COR-L47 (cell line): ENCODE results near the gene CENPX.
"Not testable (repeated sequence)": the region's sequence is repeated elsewhere in the genome, so short reads cannot be mapped to it uniquely, and the experiment has no call there.

Source experiments
- DNase-seq: peaks from one replicate; lab custom pipeline; 2025; lab: John Stamatoyannopoulos, UW

Gene CENPX

DNA sequence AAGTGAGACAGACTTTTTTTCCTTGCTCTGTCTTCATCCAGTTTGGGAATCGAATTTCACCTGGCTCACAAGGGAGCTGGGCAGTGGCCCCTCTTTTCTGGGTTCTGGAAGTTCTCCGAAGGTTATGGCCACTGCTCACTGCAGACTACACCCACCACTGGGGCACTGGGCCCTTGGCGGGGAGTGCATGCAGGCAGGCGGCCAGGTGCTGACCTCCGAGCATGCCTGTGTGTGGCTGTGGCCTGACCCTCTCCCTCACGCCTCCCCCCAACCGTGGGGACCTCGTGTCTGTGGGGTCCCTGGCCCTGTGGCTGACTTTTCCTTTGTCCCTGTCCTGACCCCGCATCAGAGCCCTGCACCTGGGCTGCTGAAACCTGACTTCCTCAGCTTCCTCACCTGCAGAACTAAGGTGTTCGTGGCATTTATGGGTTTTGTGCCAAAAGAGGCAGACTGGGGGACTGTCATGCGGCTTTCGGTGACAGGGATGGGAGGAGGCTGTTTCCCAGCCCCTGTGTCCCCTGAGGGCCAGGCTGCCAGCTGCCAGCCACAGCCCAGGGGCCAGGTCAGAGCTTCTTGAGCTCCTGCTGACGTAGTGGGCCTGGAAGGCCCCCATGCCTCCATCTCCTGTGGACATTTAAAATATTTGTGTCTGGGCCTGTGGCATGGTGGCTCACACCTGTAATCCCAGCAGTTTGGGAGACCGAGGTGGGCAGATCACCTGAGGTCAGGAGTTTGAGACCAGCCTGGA lies 23.8 kb downstream of the CENPX start:
- no peak for DNase-seq

DNA sequence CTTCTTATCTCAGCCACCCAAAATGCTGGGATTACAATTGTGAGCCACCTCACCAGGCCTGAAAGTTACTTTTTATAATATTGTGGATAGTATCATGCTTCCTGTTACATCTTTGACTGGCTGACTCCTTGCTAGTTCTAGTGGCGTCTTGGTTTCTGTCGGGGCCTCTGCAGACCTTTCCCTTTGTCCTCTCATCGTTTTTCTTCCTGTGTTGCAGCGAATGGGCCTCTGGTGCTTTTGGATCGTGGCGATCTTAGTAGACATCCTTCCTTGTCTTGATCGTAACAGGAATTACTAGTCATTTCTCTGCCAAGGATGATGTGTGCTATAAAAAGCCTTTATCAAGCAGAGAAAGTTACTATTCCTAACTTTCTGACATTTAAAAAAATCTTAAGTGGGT lies 24.5 kb downstream of the CENPX start:
- DNase-seq, result no peak

GRCh38 chr17:81996757-81997441 lies 25.8 kb downstream of the CENPX start:
- DNase-seq, result no peak

- no peak for DNase-seq
Observed at GRCh38 chr17:81996232-81996756, 26.4 kb downstream of the CENPX start.

GRCh38 chr17:81995463-81996231 lies 27.0 kb downstream of the CENPX start:
- DNase-seq, result no peak

DNA sequence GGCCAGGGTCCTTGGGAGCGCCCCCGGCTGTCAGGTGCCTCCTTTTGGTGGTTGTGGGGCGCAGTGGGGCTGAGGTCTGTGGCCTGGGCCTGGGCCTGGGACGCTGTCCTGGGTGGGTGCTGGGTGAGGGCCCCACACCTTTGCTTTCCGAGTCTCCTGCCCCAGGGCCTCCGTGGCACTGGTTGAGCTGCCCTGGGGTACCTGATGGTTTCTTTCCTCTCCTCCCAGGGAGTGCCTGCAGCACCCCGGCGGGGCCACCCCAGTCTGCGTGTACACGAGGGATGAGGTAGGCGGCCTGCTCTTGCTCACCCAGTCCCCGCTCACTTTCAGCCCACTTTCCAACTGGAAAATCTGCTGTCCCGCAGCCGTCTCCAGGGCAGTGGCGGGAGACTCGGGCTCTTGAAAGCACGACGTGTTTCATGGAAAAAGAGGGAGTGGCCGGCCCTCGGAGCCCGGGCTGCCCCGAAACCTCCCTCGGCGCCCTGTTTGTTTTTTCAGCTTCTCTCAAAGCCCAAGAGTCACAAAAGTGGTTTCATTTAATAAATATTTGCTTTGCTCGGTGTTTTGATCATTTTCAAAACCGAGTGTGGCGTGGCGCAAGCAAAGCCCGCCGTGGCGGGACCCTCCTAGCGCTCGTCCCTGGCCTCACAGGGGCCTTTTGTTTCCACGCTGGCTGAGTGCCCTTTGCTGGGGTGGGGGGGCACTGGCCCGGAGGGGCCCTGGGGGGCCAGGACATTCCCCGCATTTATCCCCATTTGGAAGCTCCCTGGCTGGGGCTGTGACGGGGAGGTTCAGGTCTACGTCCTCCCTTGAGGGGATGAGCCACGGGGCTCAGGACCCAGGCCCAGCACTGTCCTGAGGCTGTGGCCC lies 27.9 kb downstream of the CENPX start:
- DNase-seq, result no peak

- no peak for DNase-seq
Observed at GRCh38 chr17:81993729-81994592, 28.7 kb downstream of the CENPX start.

- DNase-seq, result no peak
Observed at GRCh38 chr17:81992306-81993102, 30.2 kb downstream of the CENPX start.

GRCh38 chr17:81991684-81992305 lies 30.9 kb downstream of the CENPX start:
- no peak for DNase-seq

- no peak for DNase-seq
Observed at GRCh38 chr17:81990836-81991683, 31.6 kb downstream of the CENPX start.

GRCh38 chr17:81987161-81987770 lies 35.4 kb downstream of the CENPX start:
- no peak for DNase-seq

- no peak for DNase-seq
Observed at GRCh38 chr17:81986606-81987005, 36.1 kb downstream of the CENPX start.

GRCh38 chr17:81984773-81985410 lies 37.8 kb downstream of the CENPX start:
- DNase-seq, result no peak

DNA sequence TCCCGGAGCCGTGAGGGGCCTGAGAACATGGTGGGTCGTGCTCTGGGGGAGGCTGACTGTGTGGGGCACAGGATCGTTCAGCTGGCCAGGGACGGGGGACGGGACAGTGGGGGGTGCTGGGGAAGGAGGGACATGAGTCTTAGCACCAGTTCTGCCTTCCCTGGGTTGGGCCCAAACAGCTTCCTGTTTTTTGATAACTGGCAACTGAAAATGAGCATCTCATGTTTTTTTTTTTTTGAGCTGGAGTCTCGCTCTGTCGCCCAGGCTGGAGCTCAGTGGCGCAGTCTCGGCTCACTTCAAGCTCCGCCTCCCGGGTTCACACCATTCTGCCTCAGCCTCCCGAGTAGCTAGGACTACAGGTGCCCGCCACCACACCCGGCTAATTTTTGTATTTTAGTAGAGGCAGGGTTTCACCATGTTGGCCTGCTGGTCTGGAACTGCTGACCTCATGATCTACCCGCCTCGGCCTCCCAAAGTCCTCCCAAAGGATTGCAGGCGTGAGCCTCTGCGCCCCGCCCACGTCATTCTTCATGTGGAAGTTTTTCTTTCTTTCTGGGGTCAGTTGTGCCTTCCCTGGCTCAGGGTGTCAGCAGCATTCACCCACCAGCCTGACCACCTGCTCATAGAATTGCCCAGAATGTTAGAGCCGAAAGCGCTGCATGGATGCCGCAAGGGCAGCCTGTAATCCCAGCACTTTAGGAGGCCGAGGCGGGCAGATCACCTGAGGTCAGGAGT lies 38.9 kb downstream of the CENPX start:
- DNase-seq, result no peak

GRCh38 chr17:81983011-81983638 lies 39.6 kb downstream of the CENPX start:
- no peak for DNase-seq

DNA sequence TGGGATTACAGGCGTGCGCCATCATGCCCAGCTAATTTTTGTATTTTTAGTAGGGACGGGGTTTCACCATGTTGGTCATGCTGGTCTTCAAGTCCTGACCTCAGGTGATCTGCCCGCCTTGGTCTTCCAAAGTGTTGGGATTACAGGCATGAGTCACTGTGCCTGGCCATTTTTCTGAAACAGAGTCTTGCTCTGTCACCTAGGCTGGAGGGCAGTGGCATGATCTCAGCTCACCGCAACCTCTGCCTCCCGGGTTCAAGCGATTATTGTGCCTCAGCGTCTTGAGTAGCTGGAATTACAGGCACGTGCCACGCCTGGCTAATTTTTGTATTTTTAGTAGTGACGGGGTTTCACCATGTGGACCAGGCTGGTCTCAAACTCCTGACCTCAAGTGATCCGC lies 41.2 kb downstream of the CENPX start:
- not testable (repeated sequence) for DNase-seq
